Measurements from ENCODE around the gene FIGLA. TPM values are rescaled to one million over a fixed set of nuclear protein-coding genes. Genes with fewer than 3 reads are reported as not detected.

FIGLA gene
- total and polyA plus RNA-seq, 2 of the 8 experiments (the other 6 are each of a cell fraction or from before 2014, with no cell fraction given): not detected

- Histone ChIP-seq H3K4me3 (ENCODE audit: extremely low read depth in 1 of 4, insufficient read depth in 2 of 4, low read depth in 3 of 4, low read length in 4 of 4) (peak overlapping the region; percentile 67 to 86 (median 84)), H4K8ac (ENCODE audit: extremely low read depth, insufficient read depth, low read length) (peak overlapping the region; percentile 73; the same call in 1 of the 2 replicates), H3K14ac (ENCODE audit: insufficient read length) (no peak overlapping the region), H2BK5ac (ENCODE audit: low read depth, low read length) (peak overlapping the region; percentile 50), H4K20me1 (replicated peaks in 1 of 2; ENCODE audit: control insufficient read depth in 1 of 2, insufficient read depth in 2 of 2, low read length in 2 of 2) (peaks cover 4 to 5% of the 10 kb centered on the region in 2 experiments), H3K79me1 (ENCODE audit: low read depth, low read length) (0 out of 2 replicates have a peak, but pooled peaks cover 3% of the 10 kb centered on the region), H3K4me1 (replicated peaks in 1 of 4; ENCODE audit: control insufficient read depth in 3 of 4, insufficient read depth in 4 of 4, low read length in 3 of 4) (peaks cover 8 to 25% (median 16%) of the 10 kb centered on the region in 4 experiments; a peak in 6 of 7 replicates), H2AFZ (ENCODE audit: low read length) (no peak overlapping the region), H3K9ac (replicated peaks in 1 of 4; ENCODE audit: extremely low read depth in 1 of 4, low read depth in 3 of 4, low read length in 3 of 4) (peak overlapping the region; percentile 71 to 83 (median 82)), H2BK120ac (replicated peaks; ENCODE audit: low read depth, low read length) (no peak overlapping the region), H4K91ac (replicated peaks; ENCODE audit: insufficient read length, low read length) (peak overlapping the region; percentile 75), H3K36me3 (ENCODE audit: control insufficient read depth in 2 of 4, insufficient read depth in 4 of 4, low read length in 3 of 4) (no peaks in the 10 kb centered on the region), H3K56ac (replicated peaks; ENCODE audit: insufficient read length, low read depth, low read length) (peak overlapping the region; percentile 89), H2BK20ac (ENCODE audit: low read length) (no peak overlapping the region), H2BK15ac (ENCODE audit: low read length) (peak overlapping the region; percentile 24; the same call in 1 of the 2 replicates), H3K23me2 (ENCODE audit: low read depth, low read length) (peaks cover 3% of the 10 kb centered on the region), H3K18ac (ENCODE audit: extremely low read depth, low read length) (peak overlapping the region; percentile 84), H3K23ac (ENCODE audit: insufficient read length) (no peak overlapping the region), H2BK12ac (ENCODE audit: low read depth, low read length) (no peak overlapping the region), H3K9me3 (ENCODE audit: insufficient read depth in 2 of 2, low read depth in 1 of 2, low read length in 1 of 2) (no peaks in the 10 kb centered on the region), H4K5ac (ENCODE audit: insufficient read length, low read depth, low read length) (peak overlapping the region; percentile 73), H2AK5ac (ENCODE audit: low read depth, low read length) (no peak overlapping the region), H3K27ac (ENCODE audit: low read depth, low read length) (peak overlapping the region; percentile 92), H3K4ac (replicated peaks; ENCODE audit: insufficient read length, low read depth, low read length) (no peak overlapping the region), H3K4me2 (ENCODE audit: insufficient read depth in 1 of 2, low read depth in 2 of 2, low read length in 2 of 2) (peak overlapping the region; percentile 94 to 96), H3K27me3 (replicated peaks in 1 of 4; ENCODE audit: control insufficient read depth in 3 of 4, extremely low read depth in 1 of 4, insufficient read depth in 3 of 4, low read length in 3 of 4) (no peaks in the 10 kb centered on the region), H3K79me2 (ENCODE audit: control insufficient read depth in 1 of 2, insufficient read depth in 2 of 2, low read length in 2 of 2) (peaks cover 21 to 47% of the 10 kb centered on the region in 2 experiments)
- no peak for FAIRE-seq
- DNase-seq (ENCODE audit: low read depth in 1 of 2, low spot score in 2 of 2): peak; percentile 65 to 80
- ChIA-PET CTCF (ENCODE audit: partially characterized antibody) (interaction anchor here (0.8 to 4.5 kb wide), 15 partner anchors 8 to 149 kb away, joined by 3 to 67 read pairs (median 10); partner anchors contain the start of gene FIGLA), POLR2A (ENCODE audit: partially characterized antibody) (interaction anchor here (0.9 to 2.6 kb wide), 10 partner anchors 8 to 109 kb away, joined by 3 to 15 read pairs (median 6); no protein-coding TSS in a partner anchor)
- WGBS, 2 experiments (ENCODE audit: extremely low coverage in 1 of 2, insufficient coverage in 1 of 2, insufficient read length in 1 of 2, insufficient replicate concordance in 2 of 2, low coverage in 1 of 2, low lambda C conversion rate in 2 of 2, missing lambda C conversion rate in 1 of 2): 1% methylated on average over 39 of the region's 51 CpGs; no CpG with 5 or more reads in 1 of the 2 experiments
- TF ChIP-seq NRF1 (IDR thresholded peaks at IDR 0.05; ENCODE audit: low read depth, low read length) (no peak), SUZ12 (IDR thresholded peaks at IDR 0.05; ENCODE audit: low read length) (no peak), HDAC2 (IDR thresholded peaks at IDR 0.05; ENCODE audit: borderline replicate concordance in 1 of 2, low read depth in 2 of 2, low read length in 2 of 2) (no peak), ATF3 (IDR thresholded peaks at IDR 0.05; ENCODE audit: insufficient read depth, low read depth, low read length) (no peak), TAF1 (IDR thresholded peaks at IDR 0.05; ENCODE audit: low read depth, low read length) (peak; percentile 63), GABPA (IDR thresholded peaks at IDR 0.05; ENCODE audit: borderline replicate concordance, insufficient read depth, low read length) (no peak), YY1 (IDR thresholded peaks at IDR 0.05; ENCODE audit: low read depth, low read length) (no peak), HDAC6 (IDR thresholded peaks at IDR 0.05; ENCODE audit: low read depth, low read length) (no peak), KDM5A (IDR thresholded peaks at IDR 0.05; ENCODE audit: low read length) (no peak), CTBP2 (IDR thresholded peaks at IDR 0.05; ENCODE audit: borderline replicate concordance, insufficient read depth, insufficient read length, low read length) (no peak), SIN3A (conservative IDR thresholded peaks at IDR 0.05 in 1 of 2, IDR thresholded peaks at IDR 0.05 in 1 of 2; ENCODE audit: low read depth in 1 of 2, low read length in 2 of 2) (peak; percentile 10 to 70; a peak in 1 of 4 replicates)
These were observed 23.3 kb downstream of the FIGLA start for GRCh38 chr2:70767079-70767698.
